Astrocyte (in vitro differentiated cells and primary cell): Measurements from ENCODE around the gene NCKAP1. TPM values are rescaled to one million over a fixed set of nuclear protein-coding genes. Genes with fewer than 3 reads are reported as not detected.

Source experiments
- DNase-seq: peaks from one replicate; pipeline ENCODE4 v3.0.0-alpha.2; 2010; ENCODE audit warnings: low read depth
- FAIRE-seq: peaks from 2 replicates; lab custom pipeline; 2011; peaks lifted over from hg19 to GRCh38; lab: Jason Lieb, UNC
- H2AFZ ChIP-seq: 2 replicates; pipeline ENCODE4 v1.6.0; 2012; ENCODE audit warnings: low read depth, low read length, inconsistent platforms
- H3K27ac ChIP-seq: 2 replicates; pipeline ENCODE4 v1.5.1; 2011; ENCODE audit warnings: low read depth, low read length, inconsistent platforms
- H3K27me3 ChIP-seq: 2 replicates; pipeline ENCODE4 v1.6.0; 2011; ENCODE audit warnings: low read length, inconsistent platforms; ENCODE audit not compliant: insufficient read depth
- H3K36me3 ChIP-seq: 2 replicates; pipeline ENCODE4 v1.5.1; 2011; ENCODE audit warnings: low read length, inconsistent platforms; ENCODE audit not compliant: insufficient read depth
- H3K4me1 ChIP-seq: 2 replicates; pipeline ENCODE4 v1.5.1; 2011; ENCODE audit warnings: low read length, inconsistent platforms; ENCODE audit not compliant: insufficient read depth
- H3K4me2 ChIP-seq: 2 replicates; pipeline ENCODE4 v1.6.0; 2012; ENCODE audit warnings: low read length, inconsistent platforms
- H3K4me3 ChIP-seq: 2 replicates; pipeline ENCODE4 v1.5.1; 2011; ENCODE audit warnings: low read depth, mild to moderate bottlenecking, low read length, inconsistent platforms; ENCODE audit not compliant: insufficient read depth
- H3K79me2 ChIP-seq: 2 replicates; pipeline ENCODE4 v1.6.0; 2012; ENCODE audit warnings: mild to moderate bottlenecking, low read length, inconsistent platforms; ENCODE audit not compliant: insufficient read depth
- H3K9ac ChIP-seq: 2 replicates; pipeline ENCODE4 v1.6.0; 2012; ENCODE audit warnings: mild to moderate bottlenecking, low read length, inconsistent platforms
- H3K9me3 ChIP-seq: 2 replicates; pipeline ENCODE4 v1.5.1; 2012; ENCODE audit warnings: low read depth, mild to moderate bottlenecking, low read length, inconsistent platforms; ENCODE audit not compliant: insufficient read depth
- H4K20me1 ChIP-seq: 2 replicates; pipeline ENCODE4 v1.6.0; 2012; ENCODE audit warnings: low read length, inconsistent platforms; ENCODE audit not compliant: insufficient read depth
- H3K27ac Mint-ChIP-seq: one replicate; pipeline ENCODE4 v1.8.0; 2021; ENCODE audit warnings: mild to moderate bottlenecking, mixed read lengths; ENCODE audit not compliant: unreplicated experiment
- H3K27me3 Mint-ChIP-seq: one replicate; pipeline ENCODE4 v1.8.0; 2021; ENCODE audit warnings: low read depth, mixed read lengths; ENCODE audit not compliant: unreplicated experiment
- H3K36me3 Mint-ChIP-seq: one replicate; pipeline ENCODE4 v1.8.0; 2021; ENCODE audit warnings: low read depth, mixed read lengths; ENCODE audit not compliant: unreplicated experiment
- H3K4me1 Mint-ChIP-seq: one replicate; pipeline ENCODE4 v1.8.0; 2021; ENCODE audit warnings: low read depth, mixed read lengths; ENCODE audit not compliant: unreplicated experiment
- H3K4me3 Mint-ChIP-seq: one replicate; pipeline ENCODE4 v1.8.0; 2021; ENCODE audit warnings: mild to moderate bottlenecking, moderate library complexity, mixed read lengths; ENCODE audit not compliant: unreplicated experiment
- H3K9me3 Mint-ChIP-seq: one replicate; pipeline ENCODE4 v1.8.0; 2021; ENCODE audit warnings: mild to moderate bottlenecking, mixed read lengths; ENCODE audit not compliant: unreplicated experiment
- CTCF ChIP-seq: IDR thresholded peaks from 2 replicates; pipeline ENCODE4 v1.5.1; 2011; ENCODE audit warnings: low read depth, mild to moderate bottlenecking, inconsistent platforms, low read length, moderate library complexity; ENCODE audit not compliant: insufficient read depth
- EZH2 ChIP-seq: IDR thresholded peaks from 2 replicates; pipeline ENCODE4 v1.6.1; 2012; ENCODE audit warnings: mild to moderate bottlenecking, low read length, inconsistent platforms; ENCODE audit not compliant: insufficient read depth
- total RNA-seq: library from RNA; stranded (reverse); gene quantifications from 2 replicates; pipeline ENCODE4 v1.2.1, GENCODE V29; 2021

Gene NCKAP1
- total RNA-seq, 1 donor from 2014 or later = 164 TPM

DNA sequence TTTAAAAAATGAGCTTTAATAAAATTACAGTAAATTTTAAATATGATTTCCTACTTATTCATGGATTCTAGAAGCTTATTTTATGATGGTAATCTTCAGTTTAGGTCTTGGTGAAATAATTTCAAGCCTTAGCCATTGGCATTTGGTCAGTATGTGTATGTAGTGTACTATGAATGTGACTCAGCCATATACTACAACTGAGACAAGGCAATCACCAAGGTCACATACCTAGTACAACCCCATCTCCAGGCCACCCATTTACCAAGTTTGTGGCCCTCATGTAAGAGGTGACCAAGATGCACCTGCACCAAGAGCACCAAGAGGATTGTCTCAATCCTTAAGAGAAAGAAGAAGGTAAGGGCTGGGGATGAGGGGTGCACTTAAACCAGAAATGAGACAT, 117.0 kb downstream of the NCKAP1 start:
- DNase-seq (no peak), FAIRE-seq (no peak)
- Histone ChIP-seq H3K27me3 (no peaks in the 10 kb centered on the region), H3K9me3 (no peaks in the 10 kb centered on the region), H3K4me1 (peaks cover 1% of the 10 kb centered on the region), H3K4me3 (no peak overlapping the region), H3K79me2 (no peaks in the 10 kb centered on the region), H4K20me1 (peaks cover 2% of the 10 kb centered on the region), H3K4me2 (no peak overlapping the region), H3K36me3 (peaks cover 22% of the 10 kb centered on the region), H3K27ac (no peak overlapping the region), H3K9ac (no peak overlapping the region), H2AFZ (no peak overlapping the region)
- Mint-ChIP-seq H3K9me3 (no peaks in the 10 kb centered on the region), H3K27ac (no peak overlapping the region), H3K36me3 (peaks cover 15% of the 10 kb centered on the region), H3K4me3 (no peak overlapping the region), H3K27me3 (no peaks in the 10 kb centered on the region), H3K4me1 (peaks cover 14% of the 10 kb centered on the region)
- TF ChIP-seq EZH2 (no peak), CTCF (no peak)

GRCh38 chr2:182920631-182921056, 117.6 kb downstream of the NCKAP1 start:
- Histone ChIP-seq H3K4me3 (no peak overlapping the region), H3K9me3 (no peaks in the 10 kb centered on the region), H3K27ac (no peak overlapping the region), H3K79me2 (no peaks in the 10 kb centered on the region), H4K20me1 (peaks cover 2% of the 10 kb centered on the region), H3K9ac (no peak overlapping the region), H3K36me3 (peaks cover 17% of the 10 kb centered on the region), H3K4me1 (peaks cover 7% of the 10 kb centered on the region), H2AFZ (no peak overlapping the region), H3K4me2 (no peak overlapping the region), H3K27me3 (no peaks in the 10 kb centered on the region)
- Mint-ChIP-seq H3K27ac (no peak overlapping the region), H3K4me1 (peaks cover 19% of the 10 kb centered on the region), H3K27me3 (no peaks in the 10 kb centered on the region), H3K4me3 (no peak overlapping the region), H3K9me3 (no peaks in the 10 kb centered on the region), H3K36me3 (peaks cover 15% of the 10 kb centered on the region)
- TF ChIP-seq EZH2 (no peak), CTCF (no peak)
- FAIRE-seq = no peak
- DNase-seq = no peak

DNA sequence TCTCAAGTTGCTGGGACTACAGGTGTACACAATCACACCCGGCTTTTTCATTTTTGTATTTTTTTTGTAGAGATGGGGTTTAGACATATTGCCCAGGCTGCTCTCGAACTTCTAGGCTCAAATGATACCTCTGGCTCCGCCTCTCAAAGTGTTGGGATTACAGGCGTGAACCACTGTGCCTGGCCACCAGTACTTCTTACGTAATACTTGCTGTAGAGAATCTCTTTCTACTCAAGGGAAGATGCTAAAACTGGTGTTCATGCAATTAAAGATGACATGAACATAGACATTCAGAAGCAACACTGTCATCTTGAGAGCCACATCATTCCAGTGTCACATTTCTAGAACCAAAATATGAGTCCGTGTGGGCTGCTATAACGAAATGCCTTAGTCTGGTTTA, 118.2 kb downstream of the NCKAP1 start:
- Histone ChIP-seq H3K36me3 (peaks cover 16% of the 10 kb centered on the region), H4K20me1 (peaks cover 6% of the 10 kb centered on the region), H3K9ac (no peak overlapping the region), H3K79me2 (no peaks in the 10 kb centered on the region), H3K4me3 (no peak overlapping the region), H3K4me2 (no peak overlapping the region), H3K27me3 (no peaks in the 10 kb centered on the region), H2AFZ (no peak overlapping the region), H3K27ac (no peak overlapping the region), H3K4me1 (peaks cover 12% of the 10 kb centered on the region), H3K9me3 (no peaks in the 10 kb centered on the region)
- no peak overlapping the region for H3K4me3 Mint-ChIP-seq
- H3K4me1 Mint-ChIP-seq = peaks cover 24% of the 10 kb centered on the region
- no peaks in the 10 kb centered on the region for H3K27me3 Mint-ChIP-seq
- TF ChIP-seq CTCF = no peak
- no peak for TF ChIP-seq EZH2
- H3K36me3 Mint-ChIP-seq = peaks cover 18% of the 10 kb centered on the region
- DNase-seq (no peak), FAIRE-seq (no peak)
- no peak overlapping the region for H3K27ac Mint-ChIP-seq
- no peaks in the 10 kb centered on the region for H3K9me3 Mint-ChIP-seq
